AG10803 (cell line): Measurements from ENCODE around the gene LOXL1.

Source experiments
- DNase-seq: peaks from one replicate; pipeline ENCODE4 v3.0.0; 2010; ENCODE audit warnings: low read depth
- H3K4me3 ChIP-seq: 2 replicates; pipeline ENCODE4 v1.5.1; 2011; ENCODE audit warnings: mild to moderate bottlenecking, low read length, control low read depth
- CTCF ChIP-seq: conservative IDR thresholded peaks from 2 replicates; pipeline ENCODE4 v1.5.1; 2011; ENCODE audit warnings: mild to moderate bottlenecking, low read length, control low read depth, inconsistent platforms

Gene LOXL1

GRCh38 chr15:73994912-73995622 lies 68.8 kb downstream of the LOXL1 start:
- no peak for TF ChIP-seq CTCF
- DNase-seq: peak; percentile 28
- H3K4me3 ChIP-seq: peak overlapping the region; percentile 97

- H3K4me3 ChIP-seq: peak overlapping the region; percentile 97
- no peak for TF ChIP-seq CTCF
- DNase-seq: no peak
Observed at GRCh38 chr15:73996267-73996666, 70.0 kb downstream of the LOXL1 start.

GRCh38 chr15:73996939-73997338 lies 70.7 kb downstream of the LOXL1 start:
- 0 out of 2 replicates have a peak, but pooled peaks have one; percentile 3 for TF ChIP-seq CTCF
- peak; percentile 67 for DNase-seq
- peak overlapping the region; percentile 97 for H3K4me3 ChIP-seq

GRCh38 chr15:73997986-73998385 lies 71.7 kb downstream of the LOXL1 start:
- no peak for DNase-seq
- peak overlapping the region; percentile 97 for H3K4me3 ChIP-seq
- TF ChIP-seq CTCF: no peak
